ENCODE results near the gene ELN.
"Not testable (repeated sequence)": the region's sequence is repeated elsewhere in the genome, so short reads cannot be mapped to it uniquely, and the experiment has no call there.

ELN gene

DNA sequence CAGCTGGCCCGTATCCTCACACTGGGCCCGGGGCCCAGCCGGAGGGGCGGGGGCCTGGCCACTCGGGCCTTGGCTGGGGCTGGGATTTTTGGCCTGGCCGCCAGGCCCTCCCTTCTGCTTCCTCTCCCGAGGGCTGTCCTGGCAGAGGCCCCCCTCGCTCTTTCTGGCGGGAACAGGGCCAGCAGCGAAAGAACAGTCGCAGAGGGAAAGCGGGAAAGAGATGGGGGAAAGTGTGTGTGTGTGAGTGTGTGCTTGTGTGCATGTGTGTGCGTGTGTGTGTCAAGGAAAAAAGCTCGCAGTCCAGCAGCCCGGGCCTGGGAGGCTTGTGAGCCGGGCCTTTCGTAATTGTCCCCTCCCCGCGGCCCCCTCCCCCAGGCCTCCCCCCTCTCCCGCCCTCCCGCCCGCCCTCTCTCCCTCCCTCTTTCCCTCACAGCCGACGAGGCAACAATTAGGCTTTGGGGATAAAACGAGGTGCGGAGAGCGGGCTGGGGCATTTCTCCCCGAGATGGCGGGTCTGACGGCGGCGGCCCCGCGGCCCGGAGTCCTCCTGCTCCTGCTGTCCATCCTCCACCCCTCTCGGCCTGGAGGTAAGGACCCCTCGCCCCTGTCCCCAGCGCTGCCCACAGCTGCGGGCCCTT lies at the start of gene ELN:
Gene ELN (plus strand): TSS at position 491 of the 638 bp plus-strand sequence. CDS start 15 bp downstream, at position 506.
- no peak for TF ChIP-seq MYC (IDR thresholded peaks at IDR 0.05; ENCODE audit: low read depth, low read length)
- peak; percentile 48 for DNase-seq (ENCODE audit: low read depth)
- H3K4me3 ChIP-seq (ENCODE audit: low read depth, low read length): no peak within 1 kb of the TSS

DNA sequence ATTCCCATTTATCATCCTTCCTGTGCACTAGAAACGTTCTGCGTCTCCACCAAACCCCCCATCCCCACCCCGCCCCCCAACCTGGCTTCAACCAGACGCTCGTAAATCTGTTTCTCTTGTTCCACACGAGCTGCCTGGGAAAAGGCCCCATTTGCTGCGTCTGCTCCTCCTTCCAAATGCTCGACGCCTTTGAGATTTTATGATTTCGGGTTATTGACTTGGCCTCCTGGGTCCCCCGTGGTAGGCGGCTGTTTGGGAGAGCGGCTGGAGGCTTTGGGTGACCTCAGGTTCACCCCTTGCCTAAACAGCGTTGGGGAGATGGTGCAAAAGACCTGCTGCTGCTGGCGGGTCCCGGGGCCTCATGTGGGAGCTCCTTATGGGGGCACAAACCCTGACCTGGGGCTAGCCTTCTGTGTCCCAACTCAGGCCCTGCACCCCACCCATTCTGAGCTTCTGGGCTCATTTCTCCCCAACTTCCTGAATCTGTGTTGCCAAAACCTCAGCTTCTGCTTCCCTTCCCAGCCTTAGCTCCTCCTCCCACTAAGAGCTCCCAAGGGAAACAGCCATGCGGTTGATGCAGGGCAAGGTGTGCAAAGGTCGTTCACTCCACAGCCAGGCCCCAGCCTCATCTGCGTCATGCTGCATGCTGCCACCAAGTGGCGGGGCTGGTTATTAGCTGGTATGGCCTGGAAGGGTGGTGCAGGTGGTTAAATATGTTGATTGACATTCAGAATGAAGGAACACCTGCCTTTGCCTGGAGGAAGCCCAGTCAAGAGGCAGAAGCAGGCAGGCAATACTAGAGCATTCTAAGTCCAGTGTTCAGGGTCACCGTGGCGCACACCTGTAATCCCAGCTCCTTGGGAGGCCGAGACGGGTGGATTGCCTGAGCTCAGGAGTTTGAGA lies 49.1 kb upstream of the ELN start:
- TF ChIP-seq, protein P1, sequence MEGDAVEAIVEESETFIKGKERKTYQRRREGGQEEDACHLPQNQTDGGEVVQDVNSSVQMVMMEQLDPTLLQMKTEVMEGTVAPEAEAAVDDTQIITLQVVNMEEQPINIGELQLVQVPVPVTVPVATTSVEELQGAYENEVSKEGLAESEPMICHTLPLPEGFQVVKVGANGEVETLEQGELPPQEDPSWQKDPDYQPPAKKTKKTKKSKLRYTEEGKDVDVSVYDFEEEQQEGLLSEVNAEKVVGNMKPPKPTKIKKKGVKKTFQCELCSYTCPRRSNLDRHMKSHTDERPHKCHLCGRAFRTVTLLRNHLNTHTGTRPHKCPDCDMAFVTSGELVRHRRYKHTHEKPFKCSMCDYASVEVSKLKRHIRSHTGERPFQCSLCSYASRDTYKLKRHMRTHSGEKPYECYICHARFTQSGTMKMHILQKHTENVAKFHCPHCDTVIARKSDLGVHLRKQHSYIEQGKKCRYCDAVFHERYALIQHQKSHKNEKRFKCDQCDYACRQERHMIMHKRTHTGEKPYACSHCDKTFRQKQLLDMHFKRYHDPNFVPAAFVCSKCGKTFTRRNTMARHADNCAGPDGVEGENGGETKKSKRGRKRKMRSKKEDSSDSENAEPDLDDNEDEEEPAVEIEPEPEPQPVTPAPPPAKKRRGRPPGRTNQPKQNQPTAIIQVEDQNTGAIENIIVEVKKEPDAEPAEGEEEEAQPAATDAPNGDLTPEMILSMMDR (IDR thresholded peaks at IDR 0.05; ENCODE audit: low read depth, low read length): peak; percentile 80
- no peak for TF ChIP-seq POLR2A (IDR thresholded peaks at IDR 0.05; ENCODE audit: extremely low read depth, insufficient read length)
- TF ChIP-seq, protein P2, sequence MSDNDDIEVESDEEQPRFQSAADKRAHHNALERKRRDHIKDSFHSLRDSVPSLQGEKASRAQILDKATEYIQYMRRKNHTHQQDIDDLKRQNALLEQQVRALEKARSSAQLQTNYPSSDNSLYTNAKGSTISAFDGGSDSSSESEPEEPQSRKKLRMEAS (IDR thresholded peaks at IDR 0.05; ENCODE audit: low read depth, low read length): peak; percentile 73
- TF ChIP-seq MYC (IDR thresholded peaks at IDR 0.05; ENCODE audit: low read depth, low read length): peak; percentile 59; the same call in 1 of the 2 replicates
- no peak overlapping the region for H3K4me3 ChIP-seq (ENCODE audit: low read depth, low read length)
- DNase-seq (ENCODE audit: low read depth): peak; percentile 95

DNA sequence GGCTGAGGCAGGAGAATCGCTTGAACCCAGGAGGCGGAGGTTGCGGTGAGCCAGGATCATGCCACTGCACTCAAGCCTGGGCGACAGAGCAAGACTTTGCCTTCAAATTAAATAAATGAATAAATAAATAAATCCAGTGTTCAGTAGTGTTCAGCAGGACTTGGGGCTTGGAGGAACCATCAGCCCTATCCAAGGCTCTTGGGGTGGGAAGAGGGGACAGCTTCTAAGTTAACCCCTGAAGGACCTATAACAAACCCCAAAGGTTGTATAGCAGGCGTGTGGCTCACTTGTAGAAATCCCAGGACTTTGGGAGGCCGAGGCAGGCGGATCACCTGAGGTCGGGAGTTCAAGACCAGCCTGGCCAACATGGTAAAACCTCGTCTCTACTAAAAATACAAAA lies 48.3 kb upstream of the ELN start:
- DNase-seq (ENCODE audit: low read depth); H3K4me3 ChIP-seq (ENCODE audit: low read depth, low read length): not testable (repeated sequence)

DNA sequence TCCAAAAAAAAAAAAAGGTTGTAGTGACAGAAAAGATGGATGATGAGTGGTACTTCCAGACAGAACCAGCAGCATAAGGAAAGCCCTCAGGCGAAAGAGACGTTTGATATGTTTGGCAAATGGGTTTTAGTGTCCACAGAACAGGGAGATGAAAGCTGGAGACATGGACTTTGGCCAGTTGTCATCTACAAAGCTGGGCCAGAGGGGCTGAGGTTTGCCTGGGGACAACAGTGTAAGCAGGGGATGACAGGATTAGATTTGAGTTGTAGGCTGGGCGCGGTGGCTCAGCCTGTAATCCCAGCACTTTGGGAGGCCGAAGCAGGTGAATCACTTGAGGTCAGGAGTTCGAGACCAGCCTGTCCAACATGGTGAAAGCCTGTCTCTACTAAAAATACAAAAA lies 47.8 kb upstream of the ELN start:
- no peak for DNase-seq (ENCODE audit: low read depth)
- TF ChIP-seq, protein P2 (IDR thresholded peaks at IDR 0.05; ENCODE audit: low read depth, low read length): no peak
- TF ChIP-seq, protein P1 (IDR thresholded peaks at IDR 0.05; ENCODE audit: low read depth, low read length): no peak
- no peak for TF ChIP-seq MYC (IDR thresholded peaks at IDR 0.05; ENCODE audit: low read depth, low read length)
- no peak for TF ChIP-seq POLR2A (IDR thresholded peaks at IDR 0.05; ENCODE audit: extremely low read depth, insufficient read length)
- H3K4me3 ChIP-seq (ENCODE audit: low read depth, low read length): no peak overlapping the region

DNA sequence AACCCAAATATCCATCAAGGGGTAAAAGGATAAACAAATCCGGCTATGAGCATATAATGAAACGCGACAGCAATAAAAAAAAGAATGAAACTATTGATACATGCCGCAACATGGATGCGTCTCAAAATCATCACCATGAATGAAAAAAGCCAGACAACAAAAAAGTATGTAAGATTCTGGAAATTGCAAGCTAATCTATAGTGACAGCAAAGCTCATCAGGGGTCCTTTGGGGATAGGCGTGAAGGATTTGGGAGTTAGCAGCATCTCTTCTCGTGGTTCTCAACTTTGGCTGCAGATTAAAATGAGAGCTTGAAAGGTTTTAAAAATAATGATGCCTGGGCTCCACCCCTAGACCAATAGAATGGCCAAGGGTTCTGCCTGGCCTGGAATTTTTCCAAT lies 46.0 kb upstream of the ELN start:
- no peak for DNase-seq (ENCODE audit: low read depth)
- no peak overlapping the region for H3K4me3 ChIP-seq (ENCODE audit: low read depth, low read length)
- TF ChIP-seq, protein P1 (IDR thresholded peaks at IDR 0.05; ENCODE audit: low read depth, low read length): no peak
- TF ChIP-seq POLR2A (IDR thresholded peaks at IDR 0.05; ENCODE audit: extremely low read depth, insufficient read length) (no peak), MYC (IDR thresholded peaks at IDR 0.05; ENCODE audit: low read depth, low read length) (no peak)
- TF ChIP-seq, protein P2 (IDR thresholded peaks at IDR 0.05; ENCODE audit: low read depth, low read length): no peak

DNA sequence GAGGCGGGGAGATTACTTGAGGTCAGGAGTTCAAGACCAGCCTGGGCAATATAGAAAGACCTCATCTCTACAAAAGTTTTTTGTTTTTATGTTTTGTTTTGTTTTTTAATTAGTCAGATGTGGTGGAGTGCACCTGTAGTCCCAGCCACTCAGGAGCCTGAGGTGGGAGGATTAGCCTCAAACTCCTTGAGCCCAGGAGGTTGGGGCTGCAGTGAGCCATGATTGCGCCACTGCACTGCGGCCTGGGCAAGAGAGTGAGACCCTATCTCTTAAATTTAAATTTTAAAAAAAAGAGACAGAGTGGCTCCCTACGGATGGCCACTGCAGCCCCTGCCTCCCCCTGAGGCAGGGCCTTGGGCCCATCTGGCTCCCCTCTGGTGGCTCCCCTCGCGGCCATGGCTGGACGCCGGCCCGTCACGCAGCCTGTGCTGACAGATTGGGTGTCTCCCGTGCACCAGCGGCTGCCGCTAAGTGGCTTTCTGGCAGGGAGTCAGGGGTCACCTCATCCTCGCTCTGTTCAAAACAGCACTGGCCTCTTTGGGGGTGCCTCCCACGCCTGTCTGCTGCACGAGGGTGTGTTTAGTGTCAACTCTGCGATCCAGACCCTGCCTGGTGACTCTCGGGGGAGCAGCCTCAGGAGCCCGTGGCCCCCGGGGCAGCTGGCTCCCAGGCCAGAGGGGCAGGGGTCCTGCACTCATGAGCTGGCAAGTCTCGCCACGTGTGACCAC lies 44.4 kb upstream of the ELN start:
- no peak for DNase-seq (ENCODE audit: low read depth)
- H3K4me3 ChIP-seq (ENCODE audit: low read depth, low read length): no peak overlapping the region
- TF ChIP-seq, protein P2 (IDR thresholded peaks at IDR 0.05; ENCODE audit: low read depth, low read length): no peak
